ENCODE data around the gene ZG16.
"Not testable (repeated sequence)": the region's sequence is repeated elsewhere in the genome, so short reads cannot be mapped to it uniquely, and the experiment has no call there.

ZG16 gene

GRCh38 chr16:29790183-29790948 is 12.3 kb downstream of the ZG16 start, which contains the start of gene KIF22:
Gene KIF22 (plus strand): TSS chr16:29790751. CDS start chr16:29790760, 9 bp downstream.
- peak; percentile 99 for DNase-seq

GRCh38 chr16:29790949-29791844 is 13.1 kb downstream of the ZG16 start:
- no peak for DNase-seq

- DNase-seq: no peak
Measured at GRCh38 chr16:29791845-29792807, 14.1 kb downstream of the ZG16 start.

GRCh38 chr16:29793153-29793552 is 15.1 kb downstream of the ZG16 start:
- DNase-seq: not testable (repeated sequence)

- no peak for DNase-seq
Measured at GRCh38 chr16:29794231-29794710, 16.2 kb downstream of the ZG16 start.

GRCh38 chr16:29802416-29802935 is 24.4 kb downstream of the ZG16 start:
- DNase-seq: no peak

- DNase-seq: no peak
Measured at GRCh38 chr16:29804020-29804419, 26.0 kb downstream of the ZG16 start.

- DNase-seq: no peak
Measured at GRCh38 chr16:29804455-29805231, 26.6 kb downstream of the ZG16 start.

GRCh38 chr16:29805232-29806098 is 27.4 kb downstream of the ZG16 start:
- DNase-seq: peak; percentile 99

- DNase-seq: no peak
Measured at GRCh38 chr16:29806099-29806579, 28.1 kb downstream of the ZG16 start, which contains the start of gene MAZ. Gene MAZ (plus strand): TSS chr16:29806529. CDS start chr16:29806702, 173 bp downstream.

- peak; percentile 65 for DNase-seq
Measured at GRCh38 chr16:29806641-29807425, 28.8 kb downstream of the ZG16 start.

- peak; percentile 90 for DNase-seq
Measured at GRCh38 chr16:29807426-29808218, 29.6 kb downstream of the ZG16 start.

- no peak for DNase-seq
Measured at GRCh38 chr16:29808219-29808900, 30.3 kb downstream of the ZG16 start.

GRCh38 chr16:29809031-29809747 is 31.1 kb downstream of the ZG16 start:
- DNase-seq: no peak

- DNase-seq: peak; percentile 58
Measured at GRCh38 chr16:29809850-29810698, 32.0 kb downstream of the ZG16 start.

GRCh38 chr16:29810699-29811169 is 32.7 kb downstream of the ZG16 start:
- no peak for DNase-seq

All from retina (tissue), 1 donor.